AG09309 (cell line): Measurements from ENCODE around the gene SYT9.

Source experiments
- DNase-seq: peaks from one replicate; pipeline ENCODE4 v3.0.0-alpha.2; 2010; ENCODE audit warnings: low read depth
- H3K4me3 ChIP-seq: 2 replicates; pipeline ENCODE4 v1.5.1; 2011; ENCODE audit warnings: mild to moderate bottlenecking, low read depth, low read length, moderate library complexity; ENCODE audit not compliant: control insufficient read depth
- TF ChIP-seq, protein P1 (sequence below): IDR thresholded peaks from 2 replicates; pipeline ENCODE4 v1.5.1; 2011; ENCODE audit warnings: mild to moderate bottlenecking, low read depth, low read length, inconsistent platforms; ENCODE audit not compliant: insufficient read depth, control insufficient read depth; ENCODE audit errors: missing control alignments

The SYT9 gene

DNA sequence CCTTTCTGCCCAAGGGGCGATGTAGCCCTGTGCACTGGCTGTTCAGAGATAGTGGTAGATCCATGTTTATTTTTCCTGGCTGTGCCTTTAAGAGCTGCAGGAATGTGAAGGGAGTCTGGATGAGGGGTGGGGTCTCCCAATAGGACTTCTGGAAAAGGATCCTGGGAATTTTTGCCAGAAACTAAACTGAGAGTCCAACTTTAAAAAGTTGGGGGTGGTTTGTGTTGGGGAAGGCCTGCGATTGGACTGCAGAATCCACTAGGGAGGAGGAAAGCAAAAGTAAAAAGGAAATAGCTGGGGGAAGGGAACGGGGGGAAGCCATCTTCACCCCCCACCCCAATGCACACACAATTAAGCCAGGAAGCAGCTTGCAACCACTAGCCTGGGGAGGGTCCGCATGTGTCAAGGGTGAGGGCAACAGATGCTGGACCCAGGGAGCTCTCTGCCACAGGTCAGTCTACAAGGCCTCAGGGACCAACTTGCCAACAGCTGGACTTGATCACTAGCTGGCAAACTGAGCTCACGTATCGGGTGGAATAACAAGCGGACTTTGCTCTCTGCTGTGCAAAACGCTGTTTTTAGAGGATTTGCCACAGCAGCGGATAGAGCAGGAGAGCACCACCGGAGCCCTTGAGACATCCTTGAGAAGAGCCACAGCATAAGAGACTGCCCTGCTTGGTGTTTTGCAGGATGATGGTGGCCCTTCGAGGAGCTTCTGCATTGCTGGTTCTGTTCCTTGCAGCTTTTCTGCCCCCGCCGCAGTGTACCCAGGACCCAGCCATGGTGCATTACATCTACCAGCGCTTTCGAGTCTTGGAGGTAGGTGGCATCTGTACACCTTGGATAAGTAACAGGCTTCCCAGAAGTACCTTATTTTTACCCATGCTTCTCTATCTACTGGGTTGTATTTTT, 233.7 kb downstream of the SYT9 start, which contains the start of gene OLFML1:
OLFML1 (plus strand) TSS at position 321 of the 912 bp plus-strand sequence; CDS start at position 691, 370 bp downstream.
- TF ChIP-seq, protein P1, sequence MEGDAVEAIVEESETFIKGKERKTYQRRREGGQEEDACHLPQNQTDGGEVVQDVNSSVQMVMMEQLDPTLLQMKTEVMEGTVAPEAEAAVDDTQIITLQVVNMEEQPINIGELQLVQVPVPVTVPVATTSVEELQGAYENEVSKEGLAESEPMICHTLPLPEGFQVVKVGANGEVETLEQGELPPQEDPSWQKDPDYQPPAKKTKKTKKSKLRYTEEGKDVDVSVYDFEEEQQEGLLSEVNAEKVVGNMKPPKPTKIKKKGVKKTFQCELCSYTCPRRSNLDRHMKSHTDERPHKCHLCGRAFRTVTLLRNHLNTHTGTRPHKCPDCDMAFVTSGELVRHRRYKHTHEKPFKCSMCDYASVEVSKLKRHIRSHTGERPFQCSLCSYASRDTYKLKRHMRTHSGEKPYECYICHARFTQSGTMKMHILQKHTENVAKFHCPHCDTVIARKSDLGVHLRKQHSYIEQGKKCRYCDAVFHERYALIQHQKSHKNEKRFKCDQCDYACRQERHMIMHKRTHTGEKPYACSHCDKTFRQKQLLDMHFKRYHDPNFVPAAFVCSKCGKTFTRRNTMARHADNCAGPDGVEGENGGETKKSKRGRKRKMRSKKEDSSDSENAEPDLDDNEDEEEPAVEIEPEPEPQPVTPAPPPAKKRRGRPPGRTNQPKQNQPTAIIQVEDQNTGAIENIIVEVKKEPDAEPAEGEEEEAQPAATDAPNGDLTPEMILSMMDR, result no peak
- peak within 1 kb of the TSS; percentile 25 for H3K4me3 ChIP-seq
- DNase-seq, result no peak

DNA sequence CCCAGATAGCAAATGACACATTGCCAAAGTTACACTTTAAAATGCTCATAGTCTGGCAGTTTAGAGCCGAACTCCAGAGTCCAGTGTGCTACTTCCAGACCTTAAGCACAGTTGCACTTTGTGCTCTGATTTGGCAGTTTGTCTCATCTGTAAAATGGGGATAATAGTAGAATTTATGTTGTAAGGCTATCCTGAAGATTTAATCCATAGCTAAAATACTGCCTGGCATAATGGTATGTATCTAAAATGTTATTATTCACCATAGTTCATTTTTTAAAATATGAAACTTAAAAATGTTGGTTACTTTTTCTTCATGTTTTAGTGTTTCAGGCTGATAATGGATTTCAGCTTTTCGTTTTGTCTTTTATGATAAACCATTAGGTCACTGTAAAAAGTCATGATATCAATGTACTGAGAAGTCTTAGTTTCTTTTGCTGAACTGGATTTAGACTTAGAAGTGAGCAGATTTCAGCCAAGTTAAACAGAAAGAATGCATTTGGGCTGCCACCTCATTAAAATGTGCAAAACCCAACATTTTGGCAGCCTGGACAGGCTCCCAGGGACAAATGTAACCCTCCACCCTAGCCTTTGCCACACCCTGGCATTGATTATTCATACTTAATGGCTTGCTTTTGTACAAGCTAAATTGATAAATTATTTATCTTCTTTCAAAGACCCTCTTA, 234.5 kb downstream of the SYT9 start:
- peak overlapping the region; percentile 5; the same call in 1 of the 2 replicates for H3K4me3 ChIP-seq
- TF ChIP-seq, protein P1, result no peak
- DNase-seq, result no peak

DNA sequence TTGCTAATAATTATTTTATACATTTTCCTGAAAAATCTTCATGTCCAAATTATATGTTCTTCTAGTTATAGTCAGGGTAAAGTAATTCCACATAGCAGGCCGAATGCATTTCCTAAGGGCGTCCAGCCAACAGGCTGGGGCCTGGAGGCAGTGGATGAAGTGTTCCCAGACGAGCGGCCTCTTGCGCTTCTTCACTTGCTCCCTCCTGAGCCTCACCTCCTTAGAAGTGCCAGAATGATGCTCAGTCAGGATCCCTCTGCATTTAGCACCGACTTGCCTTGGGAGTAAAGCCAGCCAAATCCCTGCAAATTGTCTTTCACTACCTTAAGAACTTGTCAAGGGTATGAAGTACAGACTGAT, 235.1 kb downstream of the SYT9 start:
- TF ChIP-seq, protein P1, result no peak
- no peak overlapping the region for H3K4me3 ChIP-seq
- no peak for DNase-seq

DNA sequence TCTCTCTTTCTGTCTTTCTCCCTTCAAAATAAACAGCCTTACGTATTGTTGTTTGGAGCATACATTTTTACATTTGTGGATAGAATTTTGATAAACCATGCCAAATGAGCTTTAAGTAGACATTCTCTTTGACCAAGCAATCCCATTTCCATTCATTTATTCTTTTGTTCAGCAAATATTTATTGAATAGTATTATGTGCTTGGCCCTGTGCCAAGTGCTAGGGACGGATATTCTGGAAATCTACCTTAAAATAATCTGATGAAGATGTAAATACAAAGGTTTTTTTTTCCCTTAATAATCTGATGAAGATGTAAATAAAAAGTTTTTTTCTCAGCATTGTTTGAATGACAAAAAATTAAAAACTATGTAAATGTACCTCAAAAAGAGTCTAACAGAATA, 235.7 kb downstream of the SYT9 start:
- DNase-seq, result no peak
- TF ChIP-seq, protein P1, result no peak
- H3K4me3 ChIP-seq, result no peak overlapping the region

DNA sequence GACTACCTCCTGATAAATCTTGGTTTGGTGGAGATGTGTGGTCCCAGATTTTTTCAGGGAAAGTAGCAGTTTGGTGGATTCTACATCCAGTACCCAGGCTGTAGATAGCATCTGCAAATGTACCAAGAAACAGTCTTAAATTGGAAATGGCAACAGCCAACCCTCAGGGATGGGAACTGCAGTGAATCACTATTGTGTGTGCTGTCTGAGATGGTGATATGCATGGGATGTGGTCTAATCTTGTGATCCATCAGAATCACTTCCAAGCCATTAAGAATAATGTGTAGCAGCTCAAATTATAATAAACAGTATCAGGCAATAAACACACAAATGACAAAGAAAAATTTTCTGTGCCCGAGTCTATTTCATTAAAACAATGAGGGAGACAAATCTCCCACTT, 237.0 kb downstream of the SYT9 start:
- TF ChIP-seq, protein P1, result no peak
- no peak overlapping the region for H3K4me3 ChIP-seq
- DNase-seq, result no peak

DNA sequence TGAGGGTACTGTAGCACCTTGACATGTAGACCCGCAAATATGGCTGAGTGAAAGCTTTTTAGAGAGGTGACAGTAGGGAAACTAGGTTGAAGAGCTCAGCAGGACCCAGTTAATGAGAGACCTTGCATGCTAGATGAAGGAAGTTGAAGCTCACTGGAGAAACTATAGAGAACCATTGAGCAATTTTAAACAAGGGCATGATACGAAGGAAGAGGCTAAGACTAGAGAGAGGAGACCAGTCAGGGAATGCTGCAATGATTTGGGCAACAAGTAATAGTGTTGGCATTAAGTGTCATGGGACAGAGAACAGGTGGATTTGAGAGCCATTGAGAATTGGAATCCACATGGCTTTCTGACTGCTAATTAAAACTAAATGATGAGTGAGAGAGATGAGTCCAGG, 237.7 kb downstream of the SYT9 start:
- H3K4me3 ChIP-seq, result no peak overlapping the region
- TF ChIP-seq, protein P1, result no peak
- no peak for DNase-seq
